ENCODE measurements around the gene ITGB4.
"Not testable (repeated sequence)": the region's sequence is repeated elsewhere in the genome, so short reads cannot be mapped to it uniquely, and the experiment has no call there.

ITGB4 gene

GRCh38 chr17:75753514-75754377 lies 32.5 kb downstream of the ITGB4 start:
- DNase-seq (ENCODE audit: low read depth): peak; percentile 40

DNA sequence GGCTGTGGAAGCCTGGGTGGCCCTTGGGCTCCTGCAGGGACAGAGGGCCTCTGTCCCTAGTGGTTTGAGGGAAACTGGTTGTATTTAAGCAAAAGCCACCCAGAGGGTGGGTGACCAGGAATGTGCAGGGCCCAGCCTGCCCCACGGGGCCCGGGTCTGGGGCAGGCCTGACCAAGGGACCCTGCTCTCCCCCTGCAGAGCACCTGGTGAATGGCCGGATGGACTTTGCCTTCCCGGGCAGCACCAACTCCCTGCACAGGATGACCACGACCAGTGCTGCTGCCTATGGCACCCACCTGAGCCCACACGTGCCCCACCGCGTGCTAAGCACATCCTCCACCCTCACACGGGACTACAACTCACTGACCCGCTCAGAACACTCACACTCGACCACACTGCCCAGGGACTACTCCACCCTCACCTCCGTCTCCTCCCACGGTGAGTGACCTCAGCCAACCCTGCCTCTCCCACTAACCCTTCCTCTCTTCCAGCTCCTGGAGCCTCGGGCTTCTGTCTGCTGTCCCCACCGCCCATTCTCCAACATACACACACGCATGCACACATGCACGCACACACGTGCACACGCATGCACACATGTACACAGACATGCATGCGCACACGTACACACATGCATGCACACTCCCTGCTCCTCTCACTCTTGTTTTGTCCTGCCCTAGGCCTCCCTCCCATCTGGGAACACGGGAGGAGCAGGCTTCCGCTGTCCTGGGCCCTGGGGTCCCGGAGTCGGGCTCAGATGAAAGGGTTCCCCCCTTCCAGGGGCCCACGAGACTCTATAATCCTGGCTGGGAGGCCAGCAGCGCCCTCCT lies 33.3 kb downstream of the ITGB4 start:
- DNase-seq (ENCODE audit: low read depth): no peak

DNA sequence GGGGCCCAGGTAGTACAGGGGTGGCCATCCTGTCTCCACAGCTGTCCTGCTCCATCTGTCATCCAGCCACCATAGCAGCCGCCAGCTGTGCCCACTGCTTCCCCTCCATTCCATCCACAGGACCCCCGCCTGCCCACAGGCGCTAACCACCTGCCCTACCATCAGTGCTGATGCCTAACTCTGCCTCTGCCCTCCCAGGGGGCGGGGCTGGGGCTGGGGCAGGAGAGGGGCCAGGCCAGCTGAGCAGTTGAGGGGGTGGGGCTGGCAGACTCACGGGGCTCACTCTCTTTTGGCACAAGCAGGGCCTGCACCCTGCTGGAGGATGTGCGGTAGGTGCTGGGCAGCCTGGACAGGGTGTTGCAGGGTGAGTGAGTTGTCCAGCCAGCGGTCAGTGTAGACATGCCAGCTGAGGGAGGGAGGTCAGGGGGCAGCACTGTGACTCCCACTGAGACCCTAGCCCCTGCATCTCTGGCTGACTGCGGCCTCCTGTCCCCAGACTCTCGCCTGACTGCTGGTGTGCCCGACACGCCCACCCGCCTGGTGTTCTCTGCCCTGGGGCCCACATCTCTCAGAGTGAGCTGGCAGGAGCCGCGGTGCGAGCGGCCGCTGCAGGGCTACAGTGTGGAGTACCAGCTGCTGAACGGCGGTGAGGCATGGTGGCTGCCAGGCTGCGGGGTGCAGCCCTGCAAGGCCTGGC lies 34.1 kb downstream of the ITGB4 start:
- DNase-seq (ENCODE audit: low read depth): no peak

- no peak for DNase-seq (ENCODE audit: low read depth)
Observed at GRCh38 chr17:75755990-75756389, 34.7 kb downstream of the ITGB4 start.

GRCh38 chr17:75756451-75757085 lies 35.3 kb downstream of the ITGB4 start:
- no peak for DNase-seq (ENCODE audit: low read depth)

- DNase-seq (ENCODE audit: low read depth): no peak
Observed at GRCh38 chr17:75757086-75757681, 35.9 kb downstream of the ITGB4 start.

DNA sequence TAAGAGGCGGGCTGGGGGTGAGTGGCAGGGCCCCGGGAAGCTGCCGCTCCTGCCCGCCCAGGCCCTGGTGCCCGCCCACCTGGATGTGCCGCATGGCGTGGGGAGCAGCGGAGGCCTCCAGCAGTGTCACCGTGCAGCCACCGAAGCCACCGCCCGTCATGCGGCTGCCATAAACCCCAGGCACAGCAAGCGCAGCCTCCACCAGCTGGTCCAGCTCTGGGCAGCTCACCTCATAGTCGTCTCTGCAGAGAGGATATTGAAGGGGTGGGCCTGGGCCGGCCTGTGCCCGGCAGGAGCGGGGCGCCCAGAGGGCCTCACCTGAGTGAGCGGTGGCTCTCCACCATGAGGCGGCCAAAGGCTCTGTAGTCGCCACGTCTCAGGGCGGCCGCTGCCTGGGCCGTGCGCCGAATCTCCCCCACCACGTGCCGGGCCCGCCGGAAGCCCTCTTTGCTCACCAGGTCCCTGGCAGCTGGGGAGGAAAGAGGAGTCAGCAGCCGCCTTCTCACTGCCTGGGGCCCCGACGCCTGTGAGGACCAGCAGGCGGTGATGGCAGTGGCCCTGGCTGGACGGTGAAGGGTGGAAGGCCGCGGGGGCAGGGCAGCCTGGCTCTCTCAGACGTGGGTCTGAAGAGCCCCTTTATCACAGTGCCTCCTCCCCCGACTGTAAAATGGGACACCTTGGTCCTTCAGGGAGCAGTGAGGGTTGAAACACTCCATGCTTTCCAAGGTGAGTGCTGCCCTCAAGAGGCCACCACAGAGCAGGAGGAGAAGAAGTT lies 37.1 kb downstream of the ITGB4 start:
- no peak for DNase-seq (ENCODE audit: low read depth)

- no peak for DNase-seq (ENCODE audit: low read depth)
Observed at GRCh38 chr17:75759457-75759856, 38.2 kb downstream of the ITGB4 start.

GRCh38 chr17:75759978-75760640 lies 38.9 kb downstream of the ITGB4 start:
- DNase-seq (ENCODE audit: low read depth): not testable (repeated sequence)

- DNase-seq (ENCODE audit: low read depth): no peak
Observed at GRCh38 chr17:75762513-75763268, 41.4 kb downstream of the ITGB4 start.

DNA sequence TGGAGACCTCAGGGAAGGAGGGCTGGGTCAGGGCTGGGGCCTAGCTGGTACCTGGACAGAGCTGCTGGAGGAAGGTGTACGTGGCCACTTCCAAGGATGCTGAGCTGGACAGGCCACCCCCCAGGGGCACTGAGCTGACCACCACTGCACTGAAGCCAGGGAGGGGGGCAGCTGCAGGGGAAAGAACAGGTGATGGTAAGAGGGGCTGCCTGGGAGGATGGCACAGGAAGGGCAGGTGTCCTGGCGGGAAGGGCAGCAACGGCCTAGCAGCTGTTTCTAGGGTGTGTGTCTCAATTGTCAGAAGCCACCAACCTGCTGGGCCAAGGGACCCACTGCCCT lies 42.0 kb downstream of the ITGB4 start:
- no peak for DNase-seq (ENCODE audit: low read depth)

- DNase-seq (ENCODE audit: low read depth): no peak
Observed at GRCh38 chr17:75763613-75764416, 42.6 kb downstream of the ITGB4 start.

DNA sequence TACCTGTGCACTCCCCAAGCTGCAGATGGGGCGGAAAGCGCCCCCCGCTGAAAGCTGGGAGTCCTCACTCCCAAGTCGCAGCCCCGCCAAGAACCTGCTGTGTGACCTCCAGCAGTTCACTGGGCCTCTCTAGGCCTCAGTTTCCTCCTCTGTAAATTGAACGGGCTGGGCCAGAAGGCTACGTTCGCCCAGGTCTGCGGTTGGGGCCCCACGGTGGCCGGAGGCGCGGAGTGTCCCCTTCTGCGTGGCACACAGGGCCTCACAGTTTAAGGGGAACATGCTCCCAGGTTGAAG lies 43.1 kb downstream of the ITGB4 start:
- DNase-seq (ENCODE audit: low read depth): no peak

DNA sequence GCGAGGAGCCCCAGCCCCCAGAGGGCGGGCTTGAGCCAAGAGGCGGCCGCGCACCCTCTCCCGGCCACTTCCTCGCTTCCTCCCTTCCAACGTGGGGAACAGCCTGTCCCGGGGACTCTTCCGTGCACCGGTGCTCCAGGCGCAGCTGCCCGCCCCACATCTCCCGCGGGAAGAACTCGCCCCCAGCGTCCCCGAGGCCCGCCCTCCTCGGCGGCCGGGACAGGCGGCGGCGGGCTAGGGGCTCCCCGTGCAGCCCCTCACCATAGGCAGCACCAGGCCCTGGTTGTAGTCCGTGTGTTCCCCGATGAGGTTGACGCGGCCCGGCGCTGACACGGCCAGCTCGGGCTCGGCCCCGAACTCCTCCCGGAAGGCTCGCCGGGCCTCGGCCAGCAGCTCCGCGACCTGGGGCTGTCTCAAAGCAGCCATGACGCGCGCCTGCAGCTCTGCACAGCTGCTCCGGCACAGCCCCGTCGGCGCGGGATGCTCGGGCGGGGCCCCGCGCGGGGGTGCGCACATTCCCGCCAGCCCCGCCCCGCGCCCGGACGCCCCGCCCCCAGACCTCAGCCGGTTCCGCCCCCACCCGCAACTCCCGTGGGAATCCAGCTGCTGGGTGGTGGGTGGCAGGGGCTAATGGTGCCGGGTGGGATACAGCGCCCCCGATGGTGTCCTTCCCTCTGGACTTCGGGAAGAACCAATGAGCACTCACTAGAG lies 43.6 kb downstream of the ITGB4 start, which contains the start of gene GALK1:
Gene GALK1 (minus strand): TSS at position 482 of the 711 bp plus-strand sequence. CDS start 56 bp downstream, at position 426.
- no peak for DNase-seq (ENCODE audit: low read depth)

DNA sequence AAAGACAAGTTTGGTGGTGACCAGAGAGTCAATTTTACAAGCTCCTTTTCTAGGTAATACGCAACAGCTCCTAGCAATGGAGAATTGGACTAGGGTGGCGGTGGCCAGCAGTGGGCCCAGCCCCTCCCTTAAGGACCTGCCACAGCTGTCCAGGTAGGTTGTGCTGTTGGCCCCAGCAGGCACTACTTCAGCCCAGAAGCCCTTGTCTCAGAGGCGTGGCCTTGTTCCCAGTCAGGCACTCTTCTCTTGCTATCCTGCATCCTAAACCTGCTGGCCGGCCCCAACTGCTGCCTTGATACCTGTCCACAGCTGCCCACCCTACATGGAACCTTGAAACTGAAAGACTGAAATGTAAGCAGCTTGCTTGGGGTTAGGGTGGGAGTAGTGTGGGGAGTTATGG lies 44.7 kb downstream of the ITGB4 start:
- no peak for DNase-seq (ENCODE audit: low read depth)

DNA sequence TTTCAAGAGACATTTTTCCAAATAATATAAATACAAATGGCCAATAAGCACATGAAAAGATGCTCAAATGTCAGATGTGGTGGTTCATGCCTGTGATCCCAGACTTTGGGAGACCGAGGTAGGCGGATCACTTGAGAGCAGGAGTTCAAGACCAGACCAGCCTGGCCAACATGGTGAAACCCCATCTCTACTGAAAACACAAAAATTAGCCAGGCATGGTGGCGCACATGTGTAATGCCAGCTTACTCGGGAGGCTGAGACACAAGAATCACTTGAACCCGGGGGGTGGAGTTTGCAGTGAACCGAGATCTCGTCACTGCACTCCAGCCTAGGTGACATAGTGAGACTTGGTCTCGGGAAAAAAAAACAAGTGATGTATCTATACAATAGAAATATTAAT lies 46.6 kb downstream of the ITGB4 start:
- DNase-seq (ENCODE audit: low read depth): no peak

DNA sequence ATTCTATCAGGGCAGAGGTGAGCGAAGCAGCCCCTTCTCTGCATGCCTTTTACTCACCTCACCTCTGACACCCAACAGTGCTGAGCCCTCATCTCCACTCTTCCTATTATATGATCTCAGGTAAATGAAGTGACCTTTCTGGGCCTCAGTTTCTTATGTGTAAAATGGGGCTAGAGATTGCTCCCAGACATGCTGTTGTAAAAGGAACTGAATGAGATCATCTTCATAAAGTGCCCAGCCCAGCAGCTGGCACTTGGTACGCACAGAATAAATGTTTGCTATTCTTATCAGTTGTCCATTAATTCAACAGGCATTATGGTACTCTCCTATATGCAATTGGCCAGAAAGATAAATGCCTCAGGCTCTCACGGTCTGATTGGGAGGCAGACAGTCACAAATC lies 48.3 kb downstream of the ITGB4 start:
- no peak for DNase-seq (ENCODE audit: low read depth)
